ENCODE results near the gene DCBLD2. TPM values are rescaled to one million over a fixed set of nuclear protein-coding genes. Genes with fewer than 3 reads are reported as not detected.
"Not testable (repeated sequence)": the region's sequence is repeated elsewhere in the genome, so short reads cannot be mapped to it uniquely, and the experiment has no call there.

Gene DCBLD2
- total RNA-seq, 1 experiment from 2014 or later = 0.22 TPM

- no peak overlapping the region for H3K27ac ChIP-seq (ENCODE audit: low read length)
- no peaks in the 10 kb centered on the region for H4K20me1 ChIP-seq (ENCODE audit: insufficient read depth, low read depth, low read length)
- H3K36me3 ChIP-seq (ENCODE audit: insufficient read depth, low read length) = no peaks in the 10 kb centered on the region
- no peak overlapping the region for H2AFZ ChIP-seq (ENCODE audit: low read length)
- H3K4me2 ChIP-seq (ENCODE audit: low read depth, low read length, poor library complexity, severe bottlenecking) = no peak overlapping the region
- no peaks in the 10 kb centered on the region for H3K79me2 ChIP-seq (ENCODE audit: low read length)
- H3K27me3 ChIP-seq (ENCODE audit: low read length) = no peaks in the 10 kb centered on the region
- no peaks in the 10 kb centered on the region for H3K9me3 ChIP-seq (ENCODE audit: low read length)
- no peak overlapping the region for H3K4me3 ChIP-seq (ENCODE audit: low read length)
- H3K9ac ChIP-seq (ENCODE audit: low read length) = no peak overlapping the region
- H3K4me1 ChIP-seq (ENCODE audit: low read length) = no peaks in the 10 kb centered on the region
- H3K9me2 ChIP-seq (replicated peaks; ENCODE audit: insufficient read depth, low read length) = no peaks in the 10 kb centered on the region
- no peak for DNase-seq
These were observed 61.6 kb downstream of the DCBLD2 start for GRCh38 chr3:98839846-98840245.

DNA sequence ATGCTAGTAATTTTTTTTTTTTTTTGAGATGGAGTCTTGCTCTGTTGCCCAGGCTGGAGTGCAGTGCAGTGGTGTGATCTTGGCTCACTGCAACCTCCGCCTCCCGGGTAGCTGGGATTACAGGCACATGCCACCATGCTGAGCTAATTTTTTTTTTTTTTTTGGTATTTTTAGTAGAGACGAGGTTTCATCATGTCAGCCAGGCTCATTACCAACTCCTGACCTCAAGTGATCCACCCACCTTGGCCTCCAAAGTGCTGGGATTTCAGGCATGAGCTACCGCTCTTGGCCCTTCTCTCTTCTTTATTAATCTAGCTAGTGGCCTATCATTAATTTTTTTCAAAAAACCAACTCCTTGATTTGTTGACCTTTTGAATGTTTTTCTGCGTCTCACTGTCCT lies 70.4 kb downstream of the DCBLD2 start:
- H3K9me2 ChIP-seq (replicated peaks; ENCODE audit: insufficient read depth, low read length); H3K4me1 ChIP-seq (ENCODE audit: low read length); H3K9me3 ChIP-seq (ENCODE audit: low read length); H4K20me1 ChIP-seq (ENCODE audit: insufficient read depth, low read depth, low read length); H3K27me3 ChIP-seq (ENCODE audit: low read length); DNase-seq; H3K79me2 ChIP-seq (ENCODE audit: low read length); H2AFZ ChIP-seq (ENCODE audit: low read length); H3K9ac ChIP-seq (ENCODE audit: low read length); H3K4me2 ChIP-seq (ENCODE audit: low read depth, low read length, poor library complexity, severe bottlenecking); H3K36me3 ChIP-seq (ENCODE audit: insufficient read depth, low read length); H3K27ac ChIP-seq (ENCODE audit: low read length); H3K4me3 ChIP-seq (ENCODE audit: low read length): not testable (repeated sequence)

DNA sequence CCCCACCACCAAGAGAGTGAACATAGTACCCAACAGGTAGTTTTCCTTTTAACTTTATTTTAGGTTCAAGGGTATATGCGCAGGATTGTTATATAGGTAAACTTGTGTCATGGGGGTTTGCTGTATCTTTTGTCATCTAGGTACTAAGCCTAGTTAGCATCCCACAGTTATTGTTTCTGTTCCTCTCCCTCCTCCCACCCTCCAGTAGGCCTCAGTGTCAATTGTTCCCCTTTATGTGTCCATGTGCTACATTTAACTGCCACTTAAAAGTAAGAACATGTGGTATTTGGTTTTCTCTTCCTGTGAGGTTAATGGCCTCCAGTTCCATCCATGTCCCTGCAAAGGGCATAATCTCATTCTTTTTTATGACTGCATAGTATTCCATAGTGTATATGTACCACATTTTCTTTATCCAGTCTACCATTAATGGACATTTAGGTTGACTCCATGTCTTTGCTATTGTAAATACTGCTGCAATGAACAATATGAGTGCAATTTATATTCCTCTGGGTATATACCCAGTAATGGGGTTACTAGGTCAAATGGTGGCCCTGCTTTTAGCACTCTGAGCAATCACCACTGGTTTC lies 72.2 kb downstream of the DCBLD2 start:
- Histone ChIP-seq H3K4me1 (ENCODE audit: low read length) (no peaks in the 10 kb centered on the region), H3K27ac (ENCODE audit: low read length) (no peak overlapping the region), H3K36me3 (ENCODE audit: insufficient read depth, low read length) (no peaks in the 10 kb centered on the region), H3K27me3 (ENCODE audit: low read length) (no peaks in the 10 kb centered on the region), H3K9me3 (ENCODE audit: low read length) (no peaks in the 10 kb centered on the region), H3K9ac (ENCODE audit: low read length) (no peak overlapping the region), H3K4me2 (ENCODE audit: low read depth, low read length, poor library complexity, severe bottlenecking) (no peak overlapping the region), H3K9me2 (replicated peaks; ENCODE audit: insufficient read depth, low read length) (no peaks in the 10 kb centered on the region), H3K79me2 (ENCODE audit: low read length) (no peaks in the 10 kb centered on the region), H4K20me1 (ENCODE audit: insufficient read depth, low read depth, low read length) (no peaks in the 10 kb centered on the region), H2AFZ (ENCODE audit: low read length) (no peak overlapping the region), H3K4me3 (ENCODE audit: low read length) (no peak overlapping the region)
- DNase-seq = no peak

- no peaks in the 10 kb centered on the region for H3K9me3 ChIP-seq (ENCODE audit: low read length)
- no peak overlapping the region for H3K27ac ChIP-seq (ENCODE audit: low read length)
- H3K4me3 ChIP-seq (ENCODE audit: low read length) = no peak overlapping the region
- no peaks in the 10 kb centered on the region for H4K20me1 ChIP-seq (ENCODE audit: insufficient read depth, low read depth, low read length)
- no peaks in the 10 kb centered on the region for H3K27me3 ChIP-seq (ENCODE audit: low read length)
- no peak overlapping the region for H3K4me2 ChIP-seq (ENCODE audit: low read depth, low read length, poor library complexity, severe bottlenecking)
- H3K9ac ChIP-seq (ENCODE audit: low read length) = no peak overlapping the region
- no peaks in the 10 kb centered on the region for H3K9me2 ChIP-seq (replicated peaks; ENCODE audit: insufficient read depth, low read length)
- no peaks in the 10 kb centered on the region for H3K36me3 ChIP-seq (ENCODE audit: insufficient read depth, low read length)
- no peak for DNase-seq
- H2AFZ ChIP-seq (ENCODE audit: low read length) = no peak overlapping the region
- H3K79me2 ChIP-seq (ENCODE audit: low read length) = no peaks in the 10 kb centered on the region
- H3K4me1 ChIP-seq (ENCODE audit: low read length) = no peaks in the 10 kb centered on the region
These were observed 74.1 kb downstream of the DCBLD2 start for GRCh38 chr3:98827221-98827920.

DNA sequence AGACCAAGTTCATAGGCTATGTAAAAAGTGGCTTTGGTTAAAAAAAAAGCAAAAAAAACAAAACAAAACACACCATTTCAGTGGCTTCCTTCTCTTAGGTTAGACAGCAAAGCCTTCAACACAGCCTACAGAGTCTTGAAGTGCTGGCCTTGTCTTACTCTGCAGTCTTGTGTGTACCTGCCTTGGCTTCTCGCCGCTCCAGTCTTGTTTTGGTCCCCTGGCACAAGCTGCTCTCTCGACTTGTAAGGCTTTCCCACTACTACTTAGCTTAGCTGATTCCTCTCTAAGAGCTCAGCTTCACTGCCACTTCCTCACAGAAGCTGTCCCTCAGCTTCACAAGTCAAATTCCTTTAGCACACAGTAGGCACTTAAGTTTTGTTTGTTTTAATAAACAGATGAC lies 75.4 kb downstream of the DCBLD2 start:
- Histone ChIP-seq H3K4me1 (ENCODE audit: low read length) (no peaks in the 10 kb centered on the region), H3K9me2 (replicated peaks; ENCODE audit: insufficient read depth, low read length) (no peaks in the 10 kb centered on the region)

DNA sequence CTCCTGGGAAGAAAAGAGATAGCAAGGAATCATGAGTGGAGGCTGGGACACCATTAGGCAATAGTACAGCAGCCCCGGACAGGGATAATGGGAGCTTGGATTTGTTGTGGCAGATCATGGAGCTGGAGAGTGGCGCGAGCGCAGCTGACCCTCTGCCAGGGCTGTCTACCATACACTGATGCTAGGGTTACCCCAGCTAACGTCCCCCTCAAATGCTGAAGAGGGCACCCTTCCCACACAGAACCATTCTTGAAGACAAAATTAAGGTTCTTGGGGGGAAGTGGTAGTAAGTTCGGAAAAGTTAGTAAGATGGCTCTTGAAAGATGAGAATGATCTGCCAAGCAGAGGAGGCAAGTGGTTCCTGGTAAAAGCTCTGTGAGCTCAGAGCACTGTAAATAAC lies 77.2 kb downstream of the DCBLD2 start:
- no peaks in the 10 kb centered on the region for H3K9me3 ChIP-seq (ENCODE audit: low read length)
- no peak overlapping the region for H3K27ac ChIP-seq (ENCODE audit: low read length)
- H3K4me2 ChIP-seq (ENCODE audit: low read depth, low read length, poor library complexity, severe bottlenecking) = no peak overlapping the region
- no peak overlapping the region for H3K9ac ChIP-seq (ENCODE audit: low read length)
- no peaks in the 10 kb centered on the region for H3K27me3 ChIP-seq (ENCODE audit: low read length)
- no peaks in the 10 kb centered on the region for H4K20me1 ChIP-seq (ENCODE audit: insufficient read depth, low read depth, low read length)
- no peaks in the 10 kb centered on the region for H3K79me2 ChIP-seq (ENCODE audit: low read length)
- peak; percentile 56 for DNase-seq
- H3K4me3 ChIP-seq (ENCODE audit: low read length) = no peak overlapping the region
- H3K36me3 ChIP-seq (ENCODE audit: insufficient read depth, low read length) = no peaks in the 10 kb centered on the region
- no peaks in the 10 kb centered on the region for H3K9me2 ChIP-seq (replicated peaks; ENCODE audit: insufficient read depth, low read length)
- H2AFZ ChIP-seq (ENCODE audit: low read length) = no peak overlapping the region
- H3K4me1 ChIP-seq (ENCODE audit: low read length) = no peaks in the 10 kb centered on the region

More for the DNA sequence above, 75.4 kb downstream of the DCBLD2 start:
- no peak for DNase-seq
- H3K79me2 ChIP-seq (ENCODE audit: low read length) = no peaks in the 10 kb centered on the region
- no peak overlapping the region for H3K27ac ChIP-seq (ENCODE audit: low read length)
- H4K20me1 ChIP-seq (ENCODE audit: insufficient read depth, low read depth, low read length) = no peaks in the 10 kb centered on the region
- H2AFZ ChIP-seq (ENCODE audit: low read length) = no peak overlapping the region
- H3K27me3 ChIP-seq (ENCODE audit: low read length) = no peaks in the 10 kb centered on the region
- no peaks in the 10 kb centered on the region for H3K9me3 ChIP-seq (ENCODE audit: low read length)
- H3K36me3 ChIP-seq (ENCODE audit: insufficient read depth, low read length) = no peaks in the 10 kb centered on the region
- no peak overlapping the region for H3K4me3 ChIP-seq (ENCODE audit: low read length)
- H3K4me2 ChIP-seq (ENCODE audit: low read depth, low read length, poor library complexity, severe bottlenecking) = no peak overlapping the region
- no peak overlapping the region for H3K9ac ChIP-seq (ENCODE audit: low read length)

- Histone ChIP-seq H3K9me2 (replicated peaks; ENCODE audit: insufficient read depth, low read length) (no peaks in the 10 kb centered on the region), H3K9me3 (ENCODE audit: low read length) (no peaks in the 10 kb centered on the region), H3K27ac (ENCODE audit: low read length) (no peak overlapping the region), H3K4me1 (ENCODE audit: low read length) (no peaks in the 10 kb centered on the region), H3K4me3 (ENCODE audit: low read length) (no peak overlapping the region), H3K4me2 (ENCODE audit: low read depth, low read length, poor library complexity, severe bottlenecking) (no peak overlapping the region), H3K36me3 (ENCODE audit: insufficient read depth, low read length) (no peaks in the 10 kb centered on the region), H3K9ac (ENCODE audit: low read length) (no peak overlapping the region), H3K27me3 (ENCODE audit: low read length) (no peaks in the 10 kb centered on the region), H4K20me1 (ENCODE audit: insufficient read depth, low read depth, low read length) (no peaks in the 10 kb centered on the region), H3K79me2 (ENCODE audit: low read length) (no peaks in the 10 kb centered on the region), H2AFZ (ENCODE audit: low read length) (no peak overlapping the region)
- no peak for DNase-seq
These were observed 77.7 kb downstream of the DCBLD2 start for GRCh38 chr3:98823791-98824190.

DNA sequence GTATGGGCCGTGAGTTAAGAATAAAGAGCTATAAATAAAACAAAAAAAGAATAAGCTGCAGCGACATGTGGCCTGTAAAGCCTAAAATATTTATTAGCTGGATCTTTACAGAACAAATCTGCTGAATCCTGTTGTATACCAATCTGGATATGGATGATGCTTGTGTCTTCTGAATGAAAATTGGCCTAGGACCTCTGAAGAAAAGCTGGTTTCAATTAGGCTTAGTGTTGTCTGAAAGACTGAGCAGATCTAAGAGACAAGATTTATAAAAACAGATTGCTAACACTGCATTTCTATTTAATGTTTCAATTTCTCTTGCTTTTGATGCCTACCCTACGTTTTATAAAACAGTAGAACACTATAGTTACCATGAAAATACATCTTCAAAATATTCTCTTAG lies 80.4 kb downstream of the DCBLD2 start:
- H3K9me3 ChIP-seq (ENCODE audit: low read length) = no peaks in the 10 kb centered on the region
- H4K20me1 ChIP-seq (ENCODE audit: insufficient read depth, low read depth, low read length) = no peaks in the 10 kb centered on the region
- H3K27me3 ChIP-seq (ENCODE audit: low read length) = no peaks in the 10 kb centered on the region
- H2AFZ ChIP-seq (ENCODE audit: low read length) = no peak overlapping the region
- no peak overlapping the region for H3K4me2 ChIP-seq (ENCODE audit: low read depth, low read length, poor library complexity, severe bottlenecking)
- H3K9ac ChIP-seq (ENCODE audit: low read length) = no peak overlapping the region
- no peak overlapping the region for H3K27ac ChIP-seq (ENCODE audit: low read length)
- no peaks in the 10 kb centered on the region for H3K9me2 ChIP-seq (replicated peaks; ENCODE audit: insufficient read depth, low read length)
- no peaks in the 10 kb centered on the region for H3K4me1 ChIP-seq (ENCODE audit: low read length)
- no peaks in the 10 kb centered on the region for H3K36me3 ChIP-seq (ENCODE audit: insufficient read depth, low read length)
- no peak overlapping the region for H3K4me3 ChIP-seq (ENCODE audit: low read length)
- DNase-seq = no peak
- H3K79me2 ChIP-seq (ENCODE audit: low read length) = no peaks in the 10 kb centered on the region
